HG03103 (cell line): ENCODE results near the gene HPD.

ENCODE experiments used
- ATAC-seq: cut with Tn5 transposase; IDR thresholded peaks from one replicate; pipeline ENCODE4 v1.9.1; 2021; ENCODE audit warnings: low read depth; ENCODE audit not compliant: unreplicated experiment

Gene HPD

DNA sequence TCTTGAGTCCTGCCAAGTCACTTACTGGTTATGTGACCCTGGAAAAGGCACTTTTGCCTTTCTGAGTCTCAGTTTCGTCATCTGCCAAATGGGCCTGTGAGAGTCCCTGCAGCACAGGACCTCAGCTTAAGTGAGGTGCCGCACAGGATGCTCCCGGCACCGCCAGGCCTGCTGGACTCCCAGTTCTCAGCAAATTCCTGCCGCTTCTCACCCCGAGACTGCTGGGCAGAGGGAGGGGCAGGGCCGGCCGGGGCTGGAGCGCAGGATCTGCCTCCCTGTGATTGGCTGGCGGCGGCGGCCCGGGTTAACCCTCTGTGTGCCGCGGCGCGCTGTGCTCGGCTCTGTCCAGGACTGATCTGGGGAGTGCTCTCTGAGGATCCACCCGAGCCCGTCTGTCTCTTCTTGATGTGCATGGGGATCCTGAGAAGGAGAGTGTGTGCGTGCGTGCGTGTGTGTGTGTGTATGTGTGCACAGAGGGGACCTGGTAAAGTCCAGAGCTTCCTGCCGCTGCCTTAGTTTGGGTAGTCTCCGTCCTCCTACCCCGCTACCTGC, 46.3 kb downstream of the HPD start:
- ATAC-seq: no peak

DNA sequence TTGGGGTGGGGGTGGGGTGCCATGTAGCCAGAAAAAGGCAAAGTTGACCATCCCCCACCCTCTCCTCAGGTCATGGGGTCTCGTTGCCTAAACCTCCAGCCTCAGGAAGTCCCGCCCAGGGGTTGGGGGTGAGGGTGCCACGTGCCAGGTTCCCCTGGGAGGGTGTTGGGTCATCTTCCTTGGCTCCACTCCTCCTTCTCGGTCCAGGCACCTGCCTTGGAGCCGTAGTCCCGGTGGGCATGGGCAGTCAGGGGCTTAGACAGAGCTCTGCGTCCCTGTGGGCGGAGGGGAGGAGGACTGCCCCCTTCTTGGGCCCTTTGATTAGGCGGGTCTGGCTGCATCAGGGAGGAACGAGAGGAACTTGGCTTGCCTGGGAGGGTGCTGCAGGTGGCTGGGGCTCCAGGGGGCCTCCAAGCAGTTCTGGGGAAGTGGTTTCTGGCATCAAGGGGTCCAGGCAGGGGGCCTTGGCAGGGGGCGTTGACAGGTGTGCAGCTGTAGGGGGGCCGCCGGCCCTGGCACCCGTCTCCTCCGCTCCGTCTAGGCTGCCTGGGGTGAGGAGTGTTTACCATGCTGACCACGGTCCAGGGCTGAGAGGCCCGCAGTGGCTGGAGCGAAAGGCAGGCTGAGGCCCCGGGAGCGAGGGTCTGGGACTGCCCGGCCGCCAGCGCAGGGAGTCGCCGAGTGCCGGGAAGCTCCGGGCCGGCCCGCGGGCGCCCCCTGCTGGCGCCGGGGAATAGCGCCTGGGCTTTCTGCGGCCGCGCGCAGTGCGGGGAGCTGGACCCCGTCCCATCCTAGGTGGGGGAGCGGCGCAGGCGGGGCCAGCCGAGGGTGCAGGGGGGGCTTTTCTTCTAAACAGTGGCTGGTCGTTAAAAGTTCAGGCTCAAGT, 47.0 kb downstream of the HPD start:
- no peak for ATAC-seq

DNA sequence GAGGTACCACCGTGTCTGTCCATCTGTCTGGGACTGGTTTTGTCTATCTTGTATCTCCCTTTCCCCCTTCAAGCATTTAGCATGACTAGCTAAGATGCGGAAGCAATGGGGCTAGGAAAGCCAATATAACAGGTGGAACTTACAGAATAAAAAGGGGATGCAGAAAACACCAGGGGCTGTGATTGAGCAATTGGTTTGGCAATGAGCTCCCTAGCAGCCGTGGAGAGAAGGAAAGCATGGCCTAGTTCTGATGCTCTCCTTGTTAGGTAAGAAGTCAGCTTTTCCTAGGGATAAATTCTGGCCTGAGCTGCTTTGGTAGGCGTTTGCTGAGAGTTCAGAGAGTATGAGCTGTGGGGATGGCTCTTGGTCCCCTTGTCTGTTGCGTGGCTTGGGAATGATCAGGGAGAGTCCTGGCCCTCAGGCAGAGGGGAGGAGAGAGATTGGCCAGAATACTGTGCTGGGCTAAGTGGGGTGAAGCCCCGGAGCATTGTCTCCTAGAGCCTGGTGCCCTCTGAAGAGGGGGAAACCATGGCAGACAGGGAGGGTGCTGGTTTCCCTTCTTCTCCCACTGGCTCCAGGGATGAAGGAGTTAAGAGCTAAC, 47.7 kb downstream of the HPD start:
- ATAC-seq: no peak

DNA sequence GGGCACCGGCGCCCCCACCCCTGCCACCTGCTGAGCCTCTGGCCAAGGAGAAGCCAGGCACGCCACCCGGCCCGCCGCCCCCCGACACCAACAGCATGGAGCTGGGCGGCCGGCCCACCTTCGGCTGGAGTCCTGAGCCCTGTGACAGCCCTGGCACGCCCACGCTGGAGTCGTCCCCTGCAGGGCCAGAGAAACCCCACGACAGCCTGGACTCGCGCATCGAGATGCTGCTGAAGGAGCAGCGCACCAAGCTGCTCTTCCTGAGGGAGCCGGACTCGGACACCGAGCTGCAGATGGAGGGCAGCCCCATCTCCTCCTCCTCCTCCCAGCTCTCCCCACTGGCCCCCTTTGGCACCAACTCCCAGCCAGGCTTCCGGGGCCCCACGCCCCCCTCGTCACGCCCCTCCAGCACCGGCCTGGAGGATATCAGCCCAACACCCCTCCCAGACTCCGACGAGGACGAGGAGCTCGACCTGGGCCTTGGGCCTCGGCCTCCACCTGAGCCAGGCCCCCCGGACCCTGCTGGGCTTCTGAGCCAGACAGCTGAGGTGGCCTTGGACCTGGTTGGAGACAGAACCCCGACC, 48.3 kb downstream of the HPD start:
- ATAC-seq: no peak

DNA sequence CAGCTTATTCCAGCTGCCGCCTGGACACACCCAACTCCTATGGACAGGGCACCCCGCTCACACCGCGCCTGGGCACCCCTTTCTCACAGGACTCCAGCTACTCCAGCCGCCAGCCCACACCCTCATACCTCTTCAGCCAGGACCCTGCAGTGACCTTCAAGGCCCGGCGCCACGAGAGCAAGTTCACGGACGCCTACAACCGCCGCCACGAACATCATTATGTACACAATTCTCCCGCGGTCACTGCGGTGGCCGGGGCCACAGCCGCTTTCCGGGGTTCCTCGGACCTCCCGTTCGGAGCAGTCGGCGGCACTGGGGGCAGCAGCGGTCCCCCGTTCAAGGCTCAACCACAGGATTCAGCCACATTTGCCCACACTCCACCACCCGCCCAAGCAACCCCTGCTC, 48.9 kb downstream of the HPD start:
- no peak for ATAC-seq

DNA sequence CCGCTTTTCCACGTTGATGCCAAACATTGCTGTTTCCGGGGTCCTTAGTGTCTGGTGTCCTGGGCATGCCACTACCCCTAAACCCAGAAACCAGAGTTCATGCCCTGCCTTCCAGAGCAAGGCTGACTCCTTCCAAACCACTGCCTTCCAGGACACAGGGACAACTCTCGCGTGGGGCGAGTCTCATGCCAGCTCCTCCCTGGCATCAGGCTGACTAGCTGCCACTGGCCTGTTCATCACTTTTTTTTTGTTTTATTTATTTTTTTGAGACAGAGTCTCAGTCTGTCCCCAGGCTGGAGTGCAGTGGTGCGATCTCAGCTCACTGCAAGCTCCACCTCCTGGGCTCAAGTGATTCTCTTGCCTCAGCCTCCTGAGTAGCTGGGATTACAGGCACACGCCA, 50.0 kb downstream of the HPD start:
- ATAC-seq: no peak

DNA sequence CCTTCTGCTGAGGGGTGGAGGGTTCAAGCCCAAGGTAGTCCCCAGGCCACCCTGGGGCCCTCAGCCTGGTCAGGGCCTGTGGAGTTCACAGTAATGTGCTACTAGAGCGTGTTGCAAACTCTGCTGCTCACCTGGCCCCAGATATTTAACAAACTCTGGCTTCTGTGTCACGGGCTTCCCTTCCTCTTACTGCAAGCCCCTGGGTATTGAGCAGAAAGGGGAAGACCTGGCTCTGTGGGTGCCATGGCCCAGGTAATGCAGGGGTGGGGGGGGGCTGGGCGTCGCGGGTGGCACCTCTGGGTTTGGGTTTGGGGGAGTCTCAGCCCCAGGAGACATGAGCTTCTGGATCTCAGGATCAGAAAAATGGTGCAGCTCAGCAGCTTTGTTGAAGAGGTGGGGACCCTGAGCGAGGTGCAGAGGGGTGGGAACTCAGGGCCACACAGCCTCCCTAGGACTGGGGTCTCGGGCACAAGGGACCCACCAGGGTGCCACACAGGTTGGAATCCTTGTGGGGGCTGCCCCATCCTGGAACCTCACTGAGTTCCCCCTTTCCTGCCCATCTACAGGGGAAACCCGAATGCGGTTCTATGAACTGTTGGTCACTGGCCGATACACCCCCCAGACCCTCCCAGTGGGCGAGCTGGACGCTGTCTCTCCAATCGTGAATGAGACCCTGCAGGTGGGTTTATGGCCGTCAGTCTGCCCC, 50.9 kb downstream of the HPD start:
- ATAC-seq: no peak

DNA sequence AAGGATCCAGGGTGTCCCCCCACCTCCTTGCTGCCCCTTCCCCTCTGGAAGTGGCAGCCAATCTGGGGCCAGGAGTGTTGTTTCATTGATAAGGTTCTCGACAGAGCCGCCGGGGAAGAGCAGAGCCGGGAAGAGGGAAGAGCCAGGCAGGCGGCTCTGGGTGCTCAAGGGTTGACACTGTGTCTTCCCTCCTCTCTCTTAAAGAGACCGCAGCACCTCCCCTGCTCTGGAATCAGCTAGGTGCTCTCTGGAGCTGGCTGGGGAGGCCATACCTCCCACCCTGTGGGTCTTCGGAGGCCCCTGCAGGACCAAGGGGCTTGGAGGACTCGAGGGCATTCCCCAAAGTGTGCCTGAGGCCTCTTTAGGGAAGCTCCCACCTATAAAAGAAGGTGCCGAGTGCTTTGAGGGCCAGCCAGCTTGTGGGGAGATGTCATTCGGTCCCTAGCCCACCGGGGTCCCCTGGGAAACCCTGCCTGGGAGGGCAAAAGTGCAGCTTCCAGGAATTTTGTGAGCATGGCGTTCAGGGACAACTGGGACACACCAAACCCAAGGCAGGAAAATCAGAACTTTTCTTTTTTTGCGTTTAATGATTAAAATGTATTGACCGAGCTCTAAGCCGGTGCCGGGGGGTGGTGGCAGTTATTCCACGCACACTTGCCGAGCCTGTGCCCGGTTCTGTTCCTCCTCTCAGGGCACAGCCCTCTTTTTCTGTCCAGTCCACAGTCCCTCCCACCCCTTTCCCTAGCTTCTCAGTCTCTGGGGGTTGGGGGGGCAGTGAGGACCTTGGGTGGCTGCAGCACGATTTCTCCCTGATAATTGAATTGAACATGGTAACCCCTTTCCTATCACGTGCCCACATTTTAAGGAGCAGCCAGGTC, 51.9 kb downstream of the HPD start:
- no peak for ATAC-seq

DNA sequence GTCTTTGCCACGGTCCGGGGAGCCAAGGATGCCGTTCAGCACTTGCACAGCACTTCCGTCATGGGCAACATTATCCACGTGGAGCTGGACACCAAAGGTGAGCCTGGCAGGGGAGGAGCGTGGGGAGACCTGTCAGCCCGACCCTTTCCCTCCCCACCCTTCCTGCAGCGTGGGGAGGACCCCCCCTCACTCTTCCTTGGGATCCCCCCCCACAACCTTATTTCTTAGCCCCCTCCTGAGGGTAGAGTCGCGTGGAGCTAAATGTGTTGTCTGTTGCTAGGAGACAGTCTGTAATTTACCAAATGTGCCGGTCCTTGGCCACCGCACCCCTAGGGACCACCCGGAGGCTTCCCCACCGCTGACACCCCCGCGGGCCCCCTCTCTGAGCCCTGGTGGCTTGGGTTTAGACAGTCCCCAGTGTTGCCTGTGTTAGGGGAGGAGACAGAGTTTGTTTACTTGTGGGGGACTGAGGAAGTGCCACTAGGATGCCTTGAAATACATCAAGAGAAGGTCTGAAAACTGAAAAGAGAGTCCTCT, 52.6 kb downstream of the HPD start:
- no peak for ATAC-seq

DNA sequence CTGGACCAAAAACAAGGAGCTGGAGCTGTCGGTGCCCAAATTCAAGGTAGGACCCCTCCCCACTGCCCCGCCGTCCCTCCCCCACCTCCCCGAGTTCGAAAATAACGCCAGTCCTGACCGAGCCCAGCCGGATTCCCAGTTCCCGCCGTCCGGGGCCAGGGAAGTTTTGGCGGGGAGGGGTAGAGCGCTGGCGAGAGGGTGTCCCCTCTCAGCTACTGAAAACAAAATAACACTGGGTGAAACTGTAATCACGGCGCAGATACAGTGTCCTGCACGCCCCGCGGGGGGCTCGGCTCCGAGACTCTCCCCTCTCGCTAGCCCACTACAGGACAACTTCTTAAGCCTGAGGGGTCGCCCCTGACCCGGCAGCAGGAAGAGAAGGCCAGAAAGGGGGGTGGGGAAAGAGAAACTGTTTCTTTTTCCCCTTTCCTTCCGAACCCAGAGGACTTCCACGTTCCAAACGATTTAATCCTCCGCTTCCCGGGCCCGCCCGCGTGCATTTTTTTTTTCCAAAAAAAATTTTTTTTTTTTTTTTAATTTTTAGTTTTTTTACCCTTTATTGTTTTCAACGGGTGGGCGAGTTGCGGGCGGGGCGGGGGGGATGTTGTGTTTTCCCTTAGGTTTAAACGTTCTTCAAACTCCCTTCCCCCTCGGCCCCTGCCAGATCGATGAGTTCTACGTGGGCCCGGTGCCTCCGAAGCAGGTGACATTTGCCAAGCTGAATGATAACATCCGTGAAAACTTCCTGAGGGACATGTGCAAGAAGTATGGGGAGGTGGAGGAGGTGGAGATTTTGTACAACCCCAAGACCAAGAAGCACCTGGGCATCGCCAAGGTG, 53.3 kb downstream of the HPD start:
- no peak for ATAC-seq

DNA sequence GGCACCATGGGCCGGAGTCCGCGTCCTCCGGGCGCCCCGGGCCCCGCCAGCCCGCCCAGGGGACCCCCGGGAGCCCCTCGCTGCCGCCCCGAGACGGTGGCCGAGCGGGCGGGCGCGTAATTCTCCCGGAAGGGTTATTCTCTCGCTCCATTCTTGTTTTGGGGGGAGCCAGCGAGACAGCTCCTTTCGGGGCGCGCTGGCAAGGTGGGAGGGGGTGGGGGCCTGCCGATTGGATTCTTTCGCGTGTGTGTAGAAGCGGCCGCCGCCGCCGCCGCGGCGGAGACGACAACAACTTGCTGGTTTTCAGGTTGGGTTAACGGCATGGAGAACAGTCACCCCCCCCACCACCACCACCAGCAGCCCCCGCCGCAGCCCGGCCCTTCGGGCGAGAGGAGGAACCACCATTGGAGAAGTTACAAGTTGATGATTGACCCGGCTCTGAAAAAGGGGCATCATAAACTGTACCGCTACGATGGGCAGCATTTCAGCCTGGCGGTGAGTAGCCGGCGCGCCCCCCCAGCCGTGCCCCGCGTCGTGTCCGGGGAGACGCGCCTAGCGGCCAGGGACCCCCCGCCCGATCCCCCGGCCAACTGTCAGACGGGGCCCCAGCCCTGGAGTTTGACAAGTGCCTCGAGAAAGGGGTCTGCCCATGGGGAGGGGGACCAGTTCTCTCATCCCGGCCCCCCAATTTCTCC, 54.1 kb downstream of the HPD start:
- no peak for ATAC-seq

DNA sequence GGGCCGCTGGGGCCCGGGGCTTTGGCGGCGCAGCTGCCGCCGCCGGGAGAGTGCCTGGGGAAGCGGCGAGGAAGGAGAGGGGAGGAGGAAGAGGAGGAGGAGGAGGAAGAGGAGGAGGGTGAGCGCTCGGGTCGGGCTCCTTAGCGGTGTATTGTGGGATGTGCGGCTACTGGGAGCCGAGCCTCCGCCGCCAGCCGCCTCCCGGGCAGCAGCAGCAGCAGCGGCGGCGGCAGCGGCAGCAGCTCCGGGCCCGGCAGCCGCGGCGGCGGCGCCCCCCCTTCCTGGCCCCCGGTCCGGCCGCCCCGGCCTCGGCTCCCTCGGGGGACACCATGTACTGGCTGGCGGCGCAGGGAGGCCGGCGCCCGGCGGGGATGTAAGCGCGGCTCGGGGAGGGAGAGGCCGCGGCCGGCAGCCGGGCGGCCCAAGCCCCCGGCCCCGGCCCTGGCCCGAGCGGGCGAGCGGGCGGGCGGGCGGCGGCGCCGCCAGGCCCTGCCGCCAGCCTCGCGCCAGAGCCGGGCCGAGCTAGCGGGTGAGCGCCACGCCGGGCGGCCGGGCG, 54.7 kb downstream of the HPD start, which contains the start of gene SETD1B:
Gene SETD1B (plus strand): TSS at position 149 of the 556 bp plus-strand sequence. CDS start 729 bp downstream, outside the sequence.
- no peak for ATAC-seq

DNA sequence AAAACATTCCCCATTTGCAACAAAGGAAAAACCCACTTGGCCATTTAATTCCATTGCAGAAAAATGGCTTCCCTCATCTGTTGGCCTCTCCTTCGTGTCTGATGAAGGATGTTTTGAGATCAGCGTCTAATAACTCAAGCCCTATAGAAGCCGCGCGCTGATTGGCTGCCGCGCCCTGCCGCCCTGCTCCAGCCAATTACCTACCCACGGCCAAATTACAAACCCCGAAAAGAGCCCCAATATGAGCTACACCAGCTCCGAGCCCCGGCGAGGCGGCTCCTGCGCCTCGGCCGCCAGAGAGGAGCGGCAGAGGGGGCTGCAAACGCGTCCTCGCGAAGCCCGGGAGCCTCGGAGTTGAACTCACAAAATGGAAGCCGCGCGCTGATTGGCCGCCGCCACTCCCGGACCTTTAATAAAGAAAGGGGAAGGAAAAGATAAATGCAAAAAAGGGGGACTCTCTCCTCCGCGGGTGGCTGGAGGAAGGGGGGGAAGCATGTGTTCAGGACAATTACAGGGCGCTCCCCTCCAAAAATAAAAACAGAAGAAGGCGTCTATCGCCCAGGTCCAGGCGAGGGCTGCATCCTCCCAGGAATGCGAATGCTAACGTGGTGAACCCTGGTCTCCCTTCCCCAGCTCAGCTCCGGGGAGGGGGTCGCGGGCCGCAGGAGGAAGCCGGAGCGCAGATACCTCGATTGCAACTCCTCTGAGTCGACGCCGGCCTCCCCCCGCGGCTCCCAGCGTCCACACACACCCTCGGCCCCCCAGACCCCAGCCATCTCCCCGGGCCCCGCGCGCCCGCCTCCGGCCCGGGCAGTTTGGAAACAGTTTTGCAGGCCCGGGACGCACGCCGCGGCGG, 55.6 kb downstream of the HPD start:
- ATAC-seq: peak; percentile 27

DNA sequence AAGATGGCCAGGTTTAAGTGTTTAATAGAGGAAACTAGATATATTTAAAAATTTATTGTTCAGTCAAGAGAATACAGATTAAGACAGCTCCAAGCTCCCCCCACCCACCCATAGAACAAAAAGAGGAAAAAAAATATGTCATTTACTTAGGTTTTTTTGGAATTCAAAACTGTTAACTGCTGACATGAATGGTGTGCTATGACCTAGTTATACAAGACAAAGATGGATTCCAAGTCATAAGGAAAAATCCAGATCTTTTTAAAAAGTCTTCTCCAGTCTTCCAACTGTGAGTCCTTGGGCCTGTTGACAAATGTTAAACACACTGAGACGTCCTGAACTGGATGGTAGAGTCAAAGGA, 56.2 kb downstream of the HPD start:
- ATAC-seq: no peak

DNA sequence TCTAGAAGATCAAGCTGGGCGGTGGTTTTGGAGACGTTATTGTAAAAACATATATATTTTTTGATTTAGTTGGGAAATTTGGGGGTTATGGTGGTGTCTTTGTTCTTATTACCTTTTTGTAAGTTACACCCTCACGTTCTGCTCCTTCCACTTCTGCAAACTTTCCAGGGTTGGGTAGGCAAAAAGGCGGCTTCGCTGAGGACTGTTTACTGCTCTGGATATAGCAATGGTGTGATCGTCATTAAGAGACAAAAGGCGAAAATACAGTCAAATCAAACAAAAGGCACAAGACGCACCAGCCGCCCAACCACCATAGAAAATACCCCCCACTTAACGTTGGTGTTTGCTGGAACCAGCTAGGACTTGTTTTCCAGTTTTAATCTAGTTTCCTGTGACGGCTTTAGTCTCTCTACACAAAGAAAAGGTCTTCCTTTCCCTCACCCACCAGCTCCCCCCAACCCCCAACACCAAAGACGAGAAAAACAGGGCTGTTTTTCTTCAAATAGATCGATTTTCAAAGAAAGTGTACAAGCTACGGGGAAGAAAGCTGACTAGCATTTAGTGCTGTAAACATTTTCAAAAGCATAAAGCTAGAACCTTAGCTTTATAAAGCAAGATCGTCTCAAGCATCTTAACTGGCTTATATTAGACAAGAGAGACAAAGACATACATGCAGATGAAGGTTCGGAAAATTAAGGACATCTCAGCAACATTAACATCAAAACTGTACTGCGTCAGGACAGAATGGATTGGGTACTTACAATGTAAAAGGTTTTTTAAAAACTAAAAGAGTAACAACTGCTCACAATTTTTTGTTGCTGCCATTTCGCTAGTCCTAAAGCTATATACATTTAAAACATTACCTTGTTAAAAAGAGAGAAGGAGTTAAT, 56.8 kb downstream of the HPD start:
- ATAC-seq: no peak
